Calu3 (cell line): ENCODE results near the gene RHBDF2. TPM values are rescaled to one million over a fixed set of nuclear protein-coding genes. Genes with fewer than 3 reads are reported as not detected.

Source experiments
- BruUV-seq: library from RNA; stranded (reverse); fragments of 400-500 nt; replicated peaks from 2 replicates; lab custom pipeline; 2021; lab: Mats Ljungman, UMichigan
- CTCF ChIA-PET: fragments of 300-600 bp; sonication (Branson Sonifier 250); formaldehyde crosslinking; loops from one replicate; lab custom pipeline; 2022; ENCODE audit warnings: antibody characterized with exemption; lab: Charles Lee
- DNase-seq: peaks from one replicate; pipeline ENCODE4 v3.0.0; 2022
- H3K27ac Mint-ChIP-seq: one replicate; pipeline ENCODE4 v1.8.0; 2022; ENCODE audit warnings: mixed read lengths; ENCODE audit not compliant: unreplicated experiment
- H3K27me3 Mint-ChIP-seq: one replicate; pipeline ENCODE4 v1.8.0; 2022; ENCODE audit warnings: mixed read lengths; ENCODE audit not compliant: unreplicated experiment
- H3K36me3 Mint-ChIP-seq: one replicate; pipeline ENCODE4 v1.8.0; 2022; ENCODE audit warnings: mild to moderate bottlenecking, moderate library complexity, mixed read lengths; ENCODE audit not compliant: insufficient read depth, unreplicated experiment
- H3K4me1 Mint-ChIP-seq: one replicate; pipeline ENCODE4 v1.8.0; 2022; ENCODE audit warnings: mild to moderate bottlenecking, low read depth, mixed read lengths; ENCODE audit not compliant: unreplicated experiment
- H3K4me3 Mint-ChIP-seq: one replicate; pipeline ENCODE4 v1.8.0; 2022; ENCODE audit warnings: mild to moderate bottlenecking, low read depth, moderate library complexity, mixed read lengths; ENCODE audit not compliant: unreplicated experiment
- H3K9me3 Mint-ChIP-seq: one replicate; pipeline ENCODE4 v1.8.0; 2022; ENCODE audit warnings: low read depth, mixed read lengths; ENCODE audit not compliant: unreplicated experiment
- CTCF ChIP-seq: fragments of 200-600 bp; IDR thresholded peaks from one replicate; pipeline ENCODE4 v1.8.0; 2022; ENCODE audit warnings: antibody characterized with exemption; ENCODE audit not compliant: unreplicated experiment
- intact Hi-C: fragments of 100-400 bp; cut with micrococcal nuclease; formaldehyde crosslinking; loops from one replicate; pipeline ENCODE4 v1.10.0; 2022; ENCODE audit not compliant: unreplicated experiment
- total RNA-seq: library from RNA; stranded (reverse); gene quantifications from 2 replicates; pipeline ENCODE4 v1.2.3, GENCODE V29; 2022

Gene RHBDF2
- total RNA-seq, 1 experiment from 2014 or later: 47.7 TPM

GRCh38 chr17:76446449-76447231, 54.6 kb downstream of the RHBDF2 start:
- intact Hi-C loops: no loop called here
- Mint-ChIP-seq H3K9me3 (no peaks in the 10 kb centered on the region), H3K4me1 (peaks cover 72% of the 10 kb centered on the region), H3K27me3 (no peaks in the 10 kb centered on the region), H3K27ac (peak overlapping the region; percentile 33), H3K4me3 (peak overlapping the region; percentile 39), H3K36me3 (no peaks in the 10 kb centered on the region)
- TF ChIP-seq CTCF: no peak
- CTCF ChIA-PET: no interaction called here
- DNase-seq: peak; percentile 22
- no TSS peak for BruUV-seq

- CTCF ChIA-PET: interaction anchor here (1.1 to 1.2 kb wide), 2 partner anchors 12 to 28 kb away, joined by 3 to 5 read pairs; no protein-coding TSS in a partner anchor
- Mint-ChIP-seq H3K27me3 (no peaks in the 10 kb centered on the region), H3K4me3 (peak overlapping the region; percentile 39), H3K36me3 (no peaks in the 10 kb centered on the region), H3K9me3 (no peaks in the 10 kb centered on the region), H3K27ac (peak overlapping the region; percentile 33), H3K4me1 (peaks cover 65% of the 10 kb centered on the region)
- no peak for DNase-seq
- TF ChIP-seq CTCF: no peak
- intact Hi-C loops: no loop called here
- no TSS peak for BruUV-seq
Observed at GRCh38 chr17:76445697-76446448, 55.4 kb downstream of the RHBDF2 start.

GRCh38 chr17:76444518-76445311, 56.5 kb downstream of the RHBDF2 start:
- Mint-ChIP-seq H3K9me3 (no peaks in the 10 kb centered on the region), H3K36me3 (no peaks in the 10 kb centered on the region), H3K27ac (no peak overlapping the region), H3K27me3 (no peaks in the 10 kb centered on the region), H3K4me1 (peaks cover 68% of the 10 kb centered on the region), H3K4me3 (no peak overlapping the region)
- DNase-seq: no peak
- CTCF ChIA-PET: interaction anchor here (1.1 to 1.2 kb wide), 2 partner anchors 13 to 27 kb away, joined by 3 to 5 read pairs; no protein-coding TSS in a partner anchor
- no peak for TF ChIP-seq CTCF
- intact Hi-C loops: no loop called here
- BruUV-seq: no TSS peak
